GM23338 (cell line): ENCODE results near the gene ARHGEF2. TPM values are rescaled to one million over a fixed set of nuclear protein-coding genes. Genes with fewer than 3 reads are reported as not detected.

ENCODE experiments used
- ATAC-seq: fragments of 200-7000 bp; cut with Tn5 transposase; 3 replicates; pipeline ENCODE4 v1.9.1; 2020
- DNase-seq: peaks from one replicate; pipeline ENCODE4 v3.0.0-alpha.2; 2015; ENCODE audit warnings: low spot score
- H2AFZ ChIP-seq: fragments of 200-600 bp; sonication (generic); 2 replicates; pipeline ENCODE4 v1.8.0; 2016; ENCODE audit warnings: antibody characterized with exemption, mild to moderate bottlenecking, moderate library complexity
- H3F3A ChIP-seq: fragments of 200-600 bp; sonication (generic); replicated peaks from 2 replicates; pipeline ENCODE4 v1.8.0; 2017; ENCODE audit warnings: antibody characterized with exemption, mixed run types, low read depth
- H3K27ac ChIP-seq: fragments of 200-600 bp; sonication (generic); 2 replicates; pipeline ENCODE4 v1.6.1; 2016; ENCODE audit warnings: low read depth
- H3K27me3 ChIP-seq: fragments of 200-600 bp; sonication (generic); 2 replicates; pipeline ENCODE4 v1.8.0; 2016; ENCODE audit warnings: mild to moderate bottlenecking, mixed run types, moderate library complexity; ENCODE audit not compliant: insufficient read depth
- H3K36me3 ChIP-seq: fragments of 200-600 bp; sonication (generic); 2 replicates; pipeline ENCODE4 v1.8.0; 2016; ENCODE audit warnings: mild to moderate bottlenecking; ENCODE audit not compliant: insufficient read depth
- H3K4me1 ChIP-seq: fragments of 200-600 bp; sonication (generic); 2 replicates; pipeline ENCODE4 v1.8.0; 2016; ENCODE audit warnings: mild to moderate bottlenecking, moderate library complexity; ENCODE audit not compliant: insufficient read depth
- H3K4me2 ChIP-seq: fragments of 200-600 bp; sonication (generic); 2 replicates; pipeline ENCODE4 v1.7.1; 2017; ENCODE audit warnings: mixed run types
- H3K4me3 ChIP-seq: fragments of 200-600 bp; sonication (generic); 2 replicates; pipeline ENCODE4 v1.6.1; 2016; ENCODE audit warnings: mixed run types
- H3K79me2 ChIP-seq: fragments of 200-600 bp; sonication (generic); replicated peaks from 2 replicates; pipeline ENCODE4 v1.8.0; 2017; ENCODE audit warnings: mild to moderate bottlenecking; ENCODE audit not compliant: insufficient read depth
- H3K9me2 ChIP-seq: fragments of 200-600 bp; sonication (generic); 2 replicates; pipeline ENCODE4 v1.8.0; 2017; ENCODE audit not compliant: insufficient read depth
- H4K20me1 ChIP-seq: fragments of 200-600 bp; sonication (generic); replicated peaks from 2 replicates; pipeline ENCODE4 v1.8.0; 2017; ENCODE audit warnings: mild to moderate bottlenecking; ENCODE audit not compliant: insufficient read depth
- H3K27ac Mint-ChIP-seq: 2 replicates; pipeline ENCODE4 v1.8.0; 2020; ENCODE audit warnings: inconsistent platforms, mild to moderate bottlenecking, moderate library complexity, mixed read lengths
- H3K27me3 Mint-ChIP-seq: 3 replicates; pipeline ENCODE4 v1.8.0; 2022; ENCODE audit warnings: low read depth, mild to moderate bottlenecking, moderate library complexity, mixed read lengths, inconsistent platforms; ENCODE audit not compliant: insufficient read depth, poor library complexity
- H3K36me3 Mint-ChIP-seq: 3 replicates; pipeline ENCODE4 v1.8.0; 2021; ENCODE audit warnings: low read depth, mild to moderate bottlenecking, inconsistent platforms, moderate library complexity, mixed read lengths
- H3K4me1 Mint-ChIP-seq: 3 replicates; pipeline ENCODE4 v1.8.0; 2020; ENCODE audit warnings: mild to moderate bottlenecking, inconsistent platforms, mixed read lengths
- H3K4me3 Mint-ChIP-seq: 3 replicates; pipeline ENCODE4 v1.8.0; 2021; ENCODE audit warnings: moderate library complexity, mild to moderate bottlenecking, inconsistent platforms, mixed read lengths
- H3K9me3 Mint-ChIP-seq: 3 replicates; pipeline ENCODE4 v1.8.0; 2020; ENCODE audit warnings: moderate library complexity, mild to moderate bottlenecking, inconsistent platforms, mixed read lengths
- EZH2 ChIP-seq: fragments of 200-600 bp; sonication (generic); IDR thresholded peaks from one replicate; pipeline ENCODE4 v1.8.0; 2017; ENCODE audit warnings: antibody characterized with exemption, mild to moderate bottlenecking, low read depth; ENCODE audit not compliant: unreplicated experiment
- EZH2phosphoT487 ChIP-seq: fragments of 200-600 bp; sonication (generic); IDR thresholded peaks from one replicate; pipeline ENCODE4 v1.8.1; 2018; ENCODE audit warnings: antibody characterized with exemption; ENCODE audit not compliant: unreplicated experiment
- NANOG ChIP-seq: IDR thresholded peaks from 2 replicates; pipeline ENCODE4 v1.6.1; 2016; ENCODE audit warnings: antibody characterized with exemption, borderline replicate concordance
- ZNF114 ChIP-seq: fragments of 250-450 bp; sonication (Bioruptor Pico); IDR thresholded peaks from 2 replicates; pipeline ENCODE4 v1.5.0; 2020; ENCODE audit warnings: mild to moderate bottlenecking, moderate library complexity
- ZNF331 ChIP-seq: fragments of 250-450 bp; sonication (Bioruptor Pico); IDR thresholded peaks from 2 replicates; pipeline ENCODE4 v1.5.0; 2020; ENCODE audit warnings: low read depth, mild to moderate bottlenecking, moderate library complexity
- polyA plus RNA-seq: library from polyadenylated mRNA; unstranded; fragments of >200 nt; fragmentation: Nextera tagmentation; extraction: Ambion mirVana; gene quantifications from 2 replicates; pipeline ENCODE4 v1.2.1, GENCODE V29; 2016
- total RNA-seq: library from RNA; depleted of rRNA; stranded (reverse); fragments of >200 nt; shearing (Covaris generic); gene quantifications from 2 replicates; pipeline ENCODE4 v1.2.3, GENCODE V29; 2014
- TF ChIP-seq, protein P1 (sequence below): IDR thresholded peaks from one replicate; pipeline ENCODE4 v1.6.1; 2018; ENCODE audit warnings: antibody characterized with exemption; ENCODE audit not compliant: unreplicated experiment
- TF ChIP-seq, protein P2 (sequence below), 2 experiments: fragments of 200-600 bp in 1 of 2; sonication (generic) in 1 of 2; conservative IDR thresholded peaks; 2 replicates each; pipeline versions ENCODE4 v1.5.1 to v1.6.1; 2016 to 2017; ENCODE audit warnings: antibody characterized with exemption in 2 of 2, low read depth in 2 of 2, mild to moderate bottlenecking in 2 of 2, moderate library complexity in 1 of 2
- TF ChIP-seq, protein P3 (sequence below): IDR thresholded peaks from 2 replicates; pipeline ENCODE4 v1.6.1; 2016; ENCODE audit warnings: antibody characterized with exemption

ARHGEF2 gene
- total and polyA plus RNA-seq, 2 experiments from 2014 or later: 23.0 to 87.6 TPM

DNA sequence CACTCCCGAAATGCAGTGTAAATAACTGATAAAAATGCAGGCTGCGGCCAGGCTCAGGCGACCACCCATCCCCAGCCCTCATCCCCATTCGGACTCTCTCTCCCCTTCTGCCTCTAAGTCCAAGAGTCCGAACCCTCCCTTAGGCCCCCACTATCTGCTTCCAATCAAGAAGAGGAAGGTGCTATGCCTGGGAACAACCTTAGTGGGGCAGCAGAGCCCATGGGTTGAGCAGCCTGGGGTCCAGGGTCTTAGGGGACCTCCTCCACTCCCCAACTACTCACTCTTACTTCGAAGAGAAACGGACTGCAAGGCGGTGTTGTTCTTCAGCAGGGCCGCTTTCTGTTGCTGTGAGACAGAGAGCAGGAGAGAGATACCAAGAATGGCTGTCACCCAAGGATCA is 12.2 kb downstream of the ARHGEF2 start:
- H3K9me2 ChIP-seq: no peaks in the 10 kb centered on the region
- DNase-seq (peak; percentile 67), ATAC-seq (peak; percentile 54)
- H3K9me3 Mint-ChIP-seq: no peaks in the 10 kb centered on the region
- H2AFZ ChIP-seq: no peak overlapping the region
- peaks cover 11% of the 10 kb centered on the region for H3K27me3 Mint-ChIP-seq
- H3K27me3 ChIP-seq: no peaks in the 10 kb centered on the region
- H3K4me2 ChIP-seq: no peak overlapping the region
- TF ChIP-seq ZNF114 (CRISPR knock-in tag) (no peak), EZH2phosphoT487 (no peak)
- TF ChIP-seq, protein P1, sequence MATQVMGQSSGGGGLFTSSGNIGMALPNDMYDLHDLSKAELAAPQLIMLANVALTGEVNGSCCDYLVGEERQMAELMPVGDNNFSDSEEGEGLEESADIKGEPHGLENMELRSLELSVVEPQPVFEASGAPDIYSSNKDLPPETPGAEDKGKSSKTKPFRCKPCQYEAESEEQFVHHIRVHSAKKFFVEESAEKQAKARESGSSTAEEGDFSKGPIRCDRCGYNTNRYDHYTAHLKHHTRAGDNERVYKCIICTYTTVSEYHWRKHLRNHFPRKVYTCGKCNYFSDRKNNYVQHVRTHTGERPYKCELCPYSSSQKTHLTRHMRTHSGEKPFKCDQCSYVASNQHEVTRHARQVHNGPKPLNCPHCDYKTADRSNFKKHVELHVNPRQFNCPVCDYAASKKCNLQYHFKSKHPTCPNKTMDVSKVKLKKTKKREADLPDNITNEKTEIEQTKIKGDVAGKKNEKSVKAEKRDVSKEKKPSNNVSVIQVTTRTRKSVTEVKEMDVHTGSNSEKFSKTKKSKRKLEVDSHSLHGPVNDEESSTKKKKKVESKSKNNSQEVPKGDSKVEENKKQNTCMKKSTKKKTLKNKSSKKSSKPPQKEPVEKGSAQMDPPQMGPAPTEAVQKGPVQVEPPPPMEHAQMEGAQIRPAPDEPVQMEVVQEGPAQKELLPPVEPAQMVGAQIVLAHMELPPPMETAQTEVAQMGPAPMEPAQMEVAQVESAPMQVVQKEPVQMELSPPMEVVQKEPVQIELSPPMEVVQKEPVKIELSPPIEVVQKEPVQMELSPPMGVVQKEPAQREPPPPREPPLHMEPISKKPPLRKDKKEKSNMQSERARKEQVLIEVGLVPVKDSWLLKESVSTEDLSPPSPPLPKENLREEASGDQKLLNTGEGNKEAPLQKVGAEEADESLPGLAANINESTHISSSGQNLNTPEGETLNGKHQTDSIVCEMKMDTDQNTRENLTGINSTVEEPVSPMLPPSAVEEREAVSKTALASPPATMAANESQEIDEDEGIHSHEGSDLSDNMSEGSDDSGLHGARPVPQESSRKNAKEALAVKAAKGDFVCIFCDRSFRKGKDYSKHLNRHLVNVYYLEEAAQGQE: no peak
- TF ChIP-seq, protein P2, sequence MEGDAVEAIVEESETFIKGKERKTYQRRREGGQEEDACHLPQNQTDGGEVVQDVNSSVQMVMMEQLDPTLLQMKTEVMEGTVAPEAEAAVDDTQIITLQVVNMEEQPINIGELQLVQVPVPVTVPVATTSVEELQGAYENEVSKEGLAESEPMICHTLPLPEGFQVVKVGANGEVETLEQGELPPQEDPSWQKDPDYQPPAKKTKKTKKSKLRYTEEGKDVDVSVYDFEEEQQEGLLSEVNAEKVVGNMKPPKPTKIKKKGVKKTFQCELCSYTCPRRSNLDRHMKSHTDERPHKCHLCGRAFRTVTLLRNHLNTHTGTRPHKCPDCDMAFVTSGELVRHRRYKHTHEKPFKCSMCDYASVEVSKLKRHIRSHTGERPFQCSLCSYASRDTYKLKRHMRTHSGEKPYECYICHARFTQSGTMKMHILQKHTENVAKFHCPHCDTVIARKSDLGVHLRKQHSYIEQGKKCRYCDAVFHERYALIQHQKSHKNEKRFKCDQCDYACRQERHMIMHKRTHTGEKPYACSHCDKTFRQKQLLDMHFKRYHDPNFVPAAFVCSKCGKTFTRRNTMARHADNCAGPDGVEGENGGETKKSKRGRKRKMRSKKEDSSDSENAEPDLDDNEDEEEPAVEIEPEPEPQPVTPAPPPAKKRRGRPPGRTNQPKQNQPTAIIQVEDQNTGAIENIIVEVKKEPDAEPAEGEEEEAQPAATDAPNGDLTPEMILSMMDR (conservative IDR thresholded peaks at IDR 0.05; ENCODE audit: low read depth in 2 of 2): peak; percentile 61 to 78
- H3F3A ChIP-seq: peaks cover 13% of the 10 kb centered on the region; the same call in 1 of the 2 replicates
- H3K4me3 Mint-ChIP-seq: no peak overlapping the region
- H3K4me3 ChIP-seq: no peak overlapping the region
- H4K20me1 ChIP-seq: peaks cover 26% of the 10 kb centered on the region
- peaks cover 49% of the 10 kb centered on the region for H3K4me1 Mint-ChIP-seq
- H3K27ac Mint-ChIP-seq: peak overlapping the region; percentile 84; the same call in 1 of the 2 replicates
- H3K79me2 ChIP-seq: peaks cover 34% of the 10 kb centered on the region
- no peak overlapping the region for H3K27ac ChIP-seq
- peaks cover 20% of the 10 kb centered on the region for H3K36me3 ChIP-seq
- peaks cover 74% of the 10 kb centered on the region for H3K36me3 Mint-ChIP-seq
- peaks cover 37% of the 10 kb centered on the region for H3K4me1 ChIP-seq

DNA sequence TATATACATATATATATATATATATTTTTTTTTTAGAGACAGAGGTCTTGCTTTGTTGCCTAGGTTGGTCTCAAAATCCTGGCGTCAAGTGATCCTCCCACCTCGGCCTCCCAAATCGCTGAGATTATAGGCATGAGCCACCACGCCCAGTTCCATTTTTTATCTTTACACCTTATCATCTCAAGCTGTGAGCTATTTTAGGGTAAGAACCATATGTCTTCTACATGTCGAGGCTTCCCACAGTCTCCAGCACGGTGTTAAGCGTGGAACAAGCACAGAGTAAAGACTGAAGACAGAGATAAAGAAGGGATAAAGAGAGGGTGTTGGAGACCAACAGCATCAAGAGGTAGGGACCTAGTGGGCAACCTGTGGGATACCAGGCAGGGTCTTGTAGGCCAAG is 14.2 kb downstream of the ARHGEF2 start:
- Histone ChIP-seq H4K20me1 (peaks cover 12% of the 10 kb centered on the region; the same call in 1 of the 2 replicates), H3K9me2 (no peaks in the 10 kb centered on the region), H2AFZ (no peak overlapping the region), H3K79me2 (peaks cover 15% of the 10 kb centered on the region), H3K4me1 (peaks cover 23% of the 10 kb centered on the region), H3K36me3 (peaks cover 25% of the 10 kb centered on the region), H3F3A (peaks cover 13% of the 10 kb centered on the region; the same call in 1 of the 2 replicates), H3K4me2 (no peak overlapping the region), H3K27me3 (no peaks in the 10 kb centered on the region), H3K4me3 (no peak overlapping the region), H3K27ac (no peak overlapping the region)
- peaks cover 88% of the 10 kb centered on the region for H3K36me3 Mint-ChIP-seq
- H3K27me3 Mint-ChIP-seq: peaks cover 7% of the 10 kb centered on the region
- H3K27ac Mint-ChIP-seq: no peak overlapping the region
- TF ChIP-seq EZH2: no peak
- TF ChIP-seq ZNF331: no peak
- TF ChIP-seq, protein P3, sequence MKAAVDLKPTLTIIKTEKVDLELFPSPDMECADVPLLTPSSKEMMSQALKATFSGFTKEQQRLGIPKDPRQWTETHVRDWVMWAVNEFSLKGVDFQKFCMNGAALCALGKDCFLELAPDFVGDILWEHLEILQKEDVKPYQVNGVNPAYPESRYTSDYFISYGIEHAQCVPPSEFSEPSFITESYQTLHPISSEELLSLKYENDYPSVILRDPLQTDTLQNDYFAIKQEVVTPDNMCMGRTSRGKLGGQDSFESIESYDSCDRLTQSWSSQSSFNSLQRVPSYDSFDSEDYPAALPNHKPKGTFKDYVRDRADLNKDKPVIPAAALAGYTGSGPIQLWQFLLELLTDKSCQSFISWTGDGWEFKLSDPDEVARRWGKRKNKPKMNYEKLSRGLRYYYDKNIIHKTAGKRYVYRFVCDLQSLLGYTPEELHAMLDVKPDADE: no peak
- no peak for TF ChIP-seq EZH2phosphoT487
- TF ChIP-seq NANOG: no peak
- TF ChIP-seq ZNF114 (CRISPR knock-in tag): no peak
- TF ChIP-seq, protein P1: no peak
- DNase-seq: no peak
- no peak for ATAC-seq
- no peak overlapping the region for H3K4me3 Mint-ChIP-seq
- H3K4me1 Mint-ChIP-seq: peaks cover 31% of the 10 kb centered on the region
- no peaks in the 10 kb centered on the region for H3K9me3 Mint-ChIP-seq
